ENCODE data around the gene TMC4.

- TF ChIP-seq POLR2A (IDR thresholded peaks at IDR 0.05) = no peak
- TF ChIP-seq, protein P1, sequence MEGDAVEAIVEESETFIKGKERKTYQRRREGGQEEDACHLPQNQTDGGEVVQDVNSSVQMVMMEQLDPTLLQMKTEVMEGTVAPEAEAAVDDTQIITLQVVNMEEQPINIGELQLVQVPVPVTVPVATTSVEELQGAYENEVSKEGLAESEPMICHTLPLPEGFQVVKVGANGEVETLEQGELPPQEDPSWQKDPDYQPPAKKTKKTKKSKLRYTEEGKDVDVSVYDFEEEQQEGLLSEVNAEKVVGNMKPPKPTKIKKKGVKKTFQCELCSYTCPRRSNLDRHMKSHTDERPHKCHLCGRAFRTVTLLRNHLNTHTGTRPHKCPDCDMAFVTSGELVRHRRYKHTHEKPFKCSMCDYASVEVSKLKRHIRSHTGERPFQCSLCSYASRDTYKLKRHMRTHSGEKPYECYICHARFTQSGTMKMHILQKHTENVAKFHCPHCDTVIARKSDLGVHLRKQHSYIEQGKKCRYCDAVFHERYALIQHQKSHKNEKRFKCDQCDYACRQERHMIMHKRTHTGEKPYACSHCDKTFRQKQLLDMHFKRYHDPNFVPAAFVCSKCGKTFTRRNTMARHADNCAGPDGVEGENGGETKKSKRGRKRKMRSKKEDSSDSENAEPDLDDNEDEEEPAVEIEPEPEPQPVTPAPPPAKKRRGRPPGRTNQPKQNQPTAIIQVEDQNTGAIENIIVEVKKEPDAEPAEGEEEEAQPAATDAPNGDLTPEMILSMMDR (IDR thresholded peaks at IDR 0.05) = no peak
Observed at GRCh38 chr19:54180691-54181091, 7.7 kb upstream of the TMC4 start.
